ENCODE results near the gene FAHD2A. TPM values are rescaled to one million over a fixed set of nuclear protein-coding genes. Genes with fewer than 3 reads are reported as not detected.
A peak's percentile ranks its signal among the peaks of the same experiment; 100 is the strongest.

The FAHD2A gene
- total and polyA plus RNA-seq, 7 donors = 8.9 to 30.5 (median 19.4) TPM

GRCh38 chr2:95357717-95358280 lies 44.7 kb upstream of the FAHD2A start:
- Histone ChIP-seq H3K4me1 (peaks cover 0 to 9% (median 0%) of the 10 kb centered on the region in 4 donors), H3K27ac (no peak overlapping the region), H3K4me3 (no peak overlapping the region), H3K36me3 (no peaks in the 10 kb centered on the region), H3K27me3 (no peaks in the 10 kb centered on the region), H3K9me3 (no peaks in the 10 kb centered on the region)
- no peak for TF ChIP-seq EP300 (IDR thresholded peaks at IDR 0.05)
- no peak for TF ChIP-seq POLR2A (IDR thresholded peaks at IDR 0.05)
- no peak for TF ChIP-seq POLR2AphosphoS5 (IDR thresholded peaks at IDR 0.05)
- TF ChIP-seq, protein P1, sequence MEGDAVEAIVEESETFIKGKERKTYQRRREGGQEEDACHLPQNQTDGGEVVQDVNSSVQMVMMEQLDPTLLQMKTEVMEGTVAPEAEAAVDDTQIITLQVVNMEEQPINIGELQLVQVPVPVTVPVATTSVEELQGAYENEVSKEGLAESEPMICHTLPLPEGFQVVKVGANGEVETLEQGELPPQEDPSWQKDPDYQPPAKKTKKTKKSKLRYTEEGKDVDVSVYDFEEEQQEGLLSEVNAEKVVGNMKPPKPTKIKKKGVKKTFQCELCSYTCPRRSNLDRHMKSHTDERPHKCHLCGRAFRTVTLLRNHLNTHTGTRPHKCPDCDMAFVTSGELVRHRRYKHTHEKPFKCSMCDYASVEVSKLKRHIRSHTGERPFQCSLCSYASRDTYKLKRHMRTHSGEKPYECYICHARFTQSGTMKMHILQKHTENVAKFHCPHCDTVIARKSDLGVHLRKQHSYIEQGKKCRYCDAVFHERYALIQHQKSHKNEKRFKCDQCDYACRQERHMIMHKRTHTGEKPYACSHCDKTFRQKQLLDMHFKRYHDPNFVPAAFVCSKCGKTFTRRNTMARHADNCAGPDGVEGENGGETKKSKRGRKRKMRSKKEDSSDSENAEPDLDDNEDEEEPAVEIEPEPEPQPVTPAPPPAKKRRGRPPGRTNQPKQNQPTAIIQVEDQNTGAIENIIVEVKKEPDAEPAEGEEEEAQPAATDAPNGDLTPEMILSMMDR (IDR thresholded peaks at IDR 0.05) = no peak
- WGBS, 2 donors = 86 to 89% methylated on average over 6 of the region's 6 CpGs
- intact Hi-C loops (cut with DNase I) = no loop called here
- DNase-seq = peak; percentile 36

GRCh38 chr2:95359031-95359430 lies 43.5 kb upstream of the FAHD2A start:
- H3K4me1 ChIP-seq = peaks cover 0 to 9% (median 0%) of the 10 kb centered on the region in 4 donors
- H3K27me3 ChIP-seq = no peaks in the 10 kb centered on the region
- whole genome bisulfite sequencing, 2 donors = 83 to 88% methylated on average over 3 of the region's 3 CpGs
- no peak overlapping the region for H3K4me3 ChIP-seq
- H3K27ac ChIP-seq = no peak overlapping the region
- H3K9me3 ChIP-seq = no peaks in the 10 kb centered on the region
- intact Hi-C loops (cut with DNase I) = no loop called here
- TF ChIP-seq, protein P1 (IDR thresholded peaks at IDR 0.05) = no peak
- TF ChIP-seq EP300 (IDR thresholded peaks at IDR 0.05) (no peak), POLR2AphosphoS5 (IDR thresholded peaks at IDR 0.05) (no peak), POLR2A (IDR thresholded peaks at IDR 0.05) (no peak)
- DNase-seq = no peak
- no peaks in the 10 kb centered on the region for H3K36me3 ChIP-seq

DNA sequence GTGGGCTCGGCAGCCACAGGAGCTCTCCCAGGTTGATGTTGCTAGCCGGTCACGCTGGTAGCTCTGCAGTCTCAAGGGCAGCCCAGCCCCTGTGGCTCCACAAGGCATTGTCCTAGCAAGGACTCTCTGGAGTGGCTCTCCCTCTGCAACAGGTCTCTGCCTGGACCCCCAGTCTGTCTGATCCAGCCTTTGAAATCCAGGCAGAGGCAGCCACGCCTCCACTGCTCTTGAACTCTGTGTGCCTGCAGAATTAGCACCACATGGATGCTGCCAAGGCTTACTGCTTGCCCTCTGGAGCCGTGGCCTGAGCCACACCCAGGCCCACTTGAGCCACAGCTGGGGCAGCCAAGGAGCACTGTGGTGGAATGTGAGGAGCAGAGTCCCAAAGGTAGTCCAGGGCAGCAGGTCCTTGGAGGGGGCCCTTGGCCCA lies 43.0 kb upstream of the FAHD2A start:
- no peak for TF ChIP-seq POLR2A (IDR thresholded peaks at IDR 0.05)
- TF ChIP-seq POLR2AphosphoS5 (IDR thresholded peaks at IDR 0.05) = no peak
- no peak for TF ChIP-seq EP300 (IDR thresholded peaks at IDR 0.05)
- TF ChIP-seq, protein P1 (IDR thresholded peaks at IDR 0.05) = no peak
- DNase-seq = peak; percentile 53

DNA sequence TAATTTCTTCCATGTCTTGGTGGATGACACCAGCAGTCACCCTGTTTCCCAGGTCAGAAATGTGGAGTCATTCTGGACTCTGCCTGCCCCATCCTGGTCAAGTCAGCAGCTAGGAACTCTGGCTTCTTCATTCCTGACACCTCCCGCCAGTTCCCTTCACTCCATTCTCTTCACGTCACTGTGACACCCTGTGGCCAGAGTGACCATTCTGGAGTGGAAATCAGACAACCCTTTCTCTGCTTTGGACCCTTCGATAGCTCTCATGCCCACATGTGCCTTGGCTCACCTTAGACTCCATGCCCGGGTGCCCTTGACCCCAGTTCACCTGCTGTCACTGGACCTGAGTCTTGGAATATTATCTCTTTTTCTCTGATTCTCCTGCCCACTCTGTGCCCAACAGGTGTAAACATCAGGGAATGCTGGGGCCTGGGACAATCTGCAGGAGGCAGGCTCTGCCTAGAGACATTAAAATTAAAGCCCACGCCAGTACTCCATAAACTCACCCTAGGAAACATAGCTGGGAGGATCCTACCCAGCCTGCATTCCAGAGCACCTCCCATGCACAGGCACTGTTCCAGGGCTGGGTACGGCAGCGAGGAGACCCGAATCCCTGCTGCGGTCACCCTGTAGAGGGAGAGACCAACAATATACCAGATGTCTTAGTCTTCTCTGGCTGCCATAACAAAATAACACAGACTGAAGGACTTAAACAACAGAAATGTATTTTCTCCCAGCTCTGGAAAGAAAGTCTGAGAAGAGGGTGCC lies 41.1 kb upstream of the FAHD2A start:
- 84 to 87% methylated on average over 9 of the region's 9 CpGs for whole genome bisulfite sequencing, 2 donors
- no peak overlapping the region for H3K4me3 ChIP-seq
- H3K27me3 ChIP-seq = no peaks in the 10 kb centered on the region
- DNase-seq = peak; percentile 32
- intact Hi-C loops (cut with DNase I) = no loop called here
- H3K9me3 ChIP-seq = no peaks in the 10 kb centered on the region
- peaks cover 0 to 9% (median 0%) of the 10 kb centered on the region in 4 donors for H3K4me1 ChIP-seq
- H3K36me3 ChIP-seq = no peaks in the 10 kb centered on the region
- TF ChIP-seq, protein P1 (IDR thresholded peaks at IDR 0.05) = no peak
- TF ChIP-seq EP300 (IDR thresholded peaks at IDR 0.05) = no peak
- TF ChIP-seq POLR2AphosphoS5 (IDR thresholded peaks at IDR 0.05) = no peak
- TF ChIP-seq POLR2A (IDR thresholded peaks at IDR 0.05) = no peak
- no peak overlapping the region for H3K27ac ChIP-seq

More for the DNA sequence above, 43.0 kb upstream of the FAHD2A start:
- Histone ChIP-seq H3K27ac (no peak overlapping the region), H3K4me1 (peaks cover 0 to 9% (median 0%) of the 10 kb centered on the region in 4 donors), H3K9me3 (no peaks in the 10 kb centered on the region), H3K27me3 (no peaks in the 10 kb centered on the region), H3K4me3 (no peak overlapping the region), H3K36me3 (no peaks in the 10 kb centered on the region)
- 71 to 83% methylated on average over 5 of the region's 5 CpGs for WGBS, 2 donors
- intact Hi-C loops (cut with DNase I) = no loop called here
